ENCODE results near the gene FHIT.

Gene FHIT

DNA sequence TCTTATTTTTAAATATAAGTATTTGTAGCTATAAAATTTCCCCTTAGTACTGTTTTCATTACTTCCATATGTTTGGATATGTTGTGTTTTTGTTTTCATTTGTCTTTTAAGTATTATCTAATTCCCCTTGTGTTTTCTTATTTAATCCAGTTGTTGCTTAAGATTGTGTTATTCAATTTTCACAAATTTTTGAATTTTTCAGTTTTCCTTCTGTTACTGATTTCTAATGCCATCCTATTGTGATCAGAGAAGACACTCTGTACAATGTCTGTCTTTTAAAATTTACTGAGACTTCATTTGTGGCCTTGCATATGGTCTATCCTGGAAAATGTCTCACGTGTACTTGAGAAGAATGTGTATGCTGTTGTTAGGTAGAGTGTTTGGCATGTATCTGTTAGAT is 1405.9 kb downstream of the FHIT start:
- TF ChIP-seq FOXP2 (optimal IDR thresholded peaks at IDR 0.05; ENCODE audit: borderline replicate concordance, extremely low read depth, extremely low read length, insufficient read depth) (no peak), TAF1 (IDR thresholded peaks at IDR 0.05; ENCODE audit: borderline replicate concordance, insufficient read depth, low read length) (no peak), SIN3A (IDR thresholded peaks at IDR 0.05; ENCODE audit: borderline replicate concordance, insufficient read depth, low read length) (no peak), POLR2AphosphoS5 (IDR thresholded peaks at IDR 0.05; ENCODE audit: low read depth, low read length) (no peak)
- TF ChIP-seq, protein P1, sequence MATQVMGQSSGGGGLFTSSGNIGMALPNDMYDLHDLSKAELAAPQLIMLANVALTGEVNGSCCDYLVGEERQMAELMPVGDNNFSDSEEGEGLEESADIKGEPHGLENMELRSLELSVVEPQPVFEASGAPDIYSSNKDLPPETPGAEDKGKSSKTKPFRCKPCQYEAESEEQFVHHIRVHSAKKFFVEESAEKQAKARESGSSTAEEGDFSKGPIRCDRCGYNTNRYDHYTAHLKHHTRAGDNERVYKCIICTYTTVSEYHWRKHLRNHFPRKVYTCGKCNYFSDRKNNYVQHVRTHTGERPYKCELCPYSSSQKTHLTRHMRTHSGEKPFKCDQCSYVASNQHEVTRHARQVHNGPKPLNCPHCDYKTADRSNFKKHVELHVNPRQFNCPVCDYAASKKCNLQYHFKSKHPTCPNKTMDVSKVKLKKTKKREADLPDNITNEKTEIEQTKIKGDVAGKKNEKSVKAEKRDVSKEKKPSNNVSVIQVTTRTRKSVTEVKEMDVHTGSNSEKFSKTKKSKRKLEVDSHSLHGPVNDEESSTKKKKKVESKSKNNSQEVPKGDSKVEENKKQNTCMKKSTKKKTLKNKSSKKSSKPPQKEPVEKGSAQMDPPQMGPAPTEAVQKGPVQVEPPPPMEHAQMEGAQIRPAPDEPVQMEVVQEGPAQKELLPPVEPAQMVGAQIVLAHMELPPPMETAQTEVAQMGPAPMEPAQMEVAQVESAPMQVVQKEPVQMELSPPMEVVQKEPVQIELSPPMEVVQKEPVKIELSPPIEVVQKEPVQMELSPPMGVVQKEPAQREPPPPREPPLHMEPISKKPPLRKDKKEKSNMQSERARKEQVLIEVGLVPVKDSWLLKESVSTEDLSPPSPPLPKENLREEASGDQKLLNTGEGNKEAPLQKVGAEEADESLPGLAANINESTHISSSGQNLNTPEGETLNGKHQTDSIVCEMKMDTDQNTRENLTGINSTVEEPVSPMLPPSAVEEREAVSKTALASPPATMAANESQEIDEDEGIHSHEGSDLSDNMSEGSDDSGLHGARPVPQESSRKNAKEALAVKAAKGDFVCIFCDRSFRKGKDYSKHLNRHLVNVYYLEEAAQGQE (IDR thresholded peaks at IDR 0.05; ENCODE audit: insufficient read depth in 1 of 2, low read depth in 2 of 2, low read length in 2 of 2) = no peak

DNA sequence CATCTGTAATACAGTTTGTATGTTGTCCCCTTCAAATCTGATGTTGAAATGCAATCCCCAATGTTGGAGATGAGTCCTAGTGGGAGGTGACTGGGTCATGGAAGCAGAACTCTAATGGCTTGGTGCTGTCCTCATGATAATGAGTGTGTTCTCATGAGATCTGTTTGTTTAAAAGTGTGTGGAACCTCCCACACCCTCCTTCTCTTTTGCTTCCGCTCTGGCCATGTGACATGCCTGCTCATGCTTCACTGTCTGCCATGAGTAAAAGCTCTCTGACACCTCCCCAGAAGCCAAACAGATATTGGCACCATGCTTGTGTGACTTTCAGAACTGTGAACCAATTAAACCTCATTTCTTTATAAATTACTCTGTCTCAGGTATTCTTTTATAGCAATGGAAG is 1407.4 kb downstream of the FHIT start:
- TF ChIP-seq SIN3A (IDR thresholded peaks at IDR 0.05; ENCODE audit: borderline replicate concordance, insufficient read depth, low read length) (no peak), TAF1 (IDR thresholded peaks at IDR 0.05; ENCODE audit: borderline replicate concordance, insufficient read depth, low read length) (no peak), POLR2AphosphoS5 (IDR thresholded peaks at IDR 0.05; ENCODE audit: low read depth, low read length) (no peak), FOXP2 (optimal IDR thresholded peaks at IDR 0.05; ENCODE audit: borderline replicate concordance, extremely low read depth, extremely low read length, insufficient read depth) (no peak)
- TF ChIP-seq, protein P1 (IDR thresholded peaks at IDR 0.05; ENCODE audit: insufficient read depth in 1 of 2, low read depth in 2 of 2, low read length in 2 of 2) = no peak

DNA sequence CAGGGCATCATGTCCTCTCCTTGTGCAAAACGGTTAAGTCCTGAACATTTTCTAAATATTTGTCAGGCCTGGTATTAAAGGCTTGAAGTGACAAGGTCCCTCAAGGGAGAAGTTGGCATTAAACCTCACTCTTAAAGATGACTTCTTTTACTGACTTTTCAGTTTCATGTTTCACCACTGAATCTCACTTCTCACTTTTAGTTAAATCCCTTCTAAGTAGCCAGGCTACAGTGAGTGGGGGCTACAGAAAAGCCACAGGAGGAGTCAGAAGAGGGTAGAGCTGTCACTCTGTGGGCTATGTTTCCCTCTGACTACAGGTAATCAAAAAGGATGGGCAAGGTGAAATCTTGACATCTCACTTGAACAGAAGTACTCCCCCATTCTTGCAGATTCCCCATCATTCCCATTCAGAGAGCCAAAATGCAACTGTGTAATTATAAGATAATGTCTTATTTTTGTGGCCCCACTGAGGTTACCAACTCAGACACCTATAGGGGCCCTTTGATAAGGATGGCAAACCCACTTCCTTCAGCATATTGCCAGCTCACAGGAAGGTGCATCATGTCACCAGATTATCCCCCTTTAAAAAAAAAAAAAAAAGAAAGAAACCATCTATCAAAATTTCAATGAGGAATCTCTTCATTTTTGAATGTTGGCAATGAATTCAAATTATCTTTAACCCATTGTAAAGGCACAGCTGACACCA is 1411.3 kb downstream of the FHIT start:
- no peak for TF ChIP-seq POLR2AphosphoS5 (IDR thresholded peaks at IDR 0.05; ENCODE audit: low read depth, low read length)
- no peak for TF ChIP-seq TAF1 (IDR thresholded peaks at IDR 0.05; ENCODE audit: borderline replicate concordance, insufficient read depth, low read length)
- TF ChIP-seq, protein P1 (IDR thresholded peaks at IDR 0.05; ENCODE audit: insufficient read depth in 1 of 2, low read depth in 2 of 2, low read length in 2 of 2) = no peak
- TF ChIP-seq SIN3A (IDR thresholded peaks at IDR 0.05; ENCODE audit: borderline replicate concordance, insufficient read depth, low read length) = no peak
- TF ChIP-seq FOXP2 (optimal IDR thresholded peaks at IDR 0.05; ENCODE audit: borderline replicate concordance, extremely low read depth, extremely low read length, insufficient read depth) = no peak

DNA sequence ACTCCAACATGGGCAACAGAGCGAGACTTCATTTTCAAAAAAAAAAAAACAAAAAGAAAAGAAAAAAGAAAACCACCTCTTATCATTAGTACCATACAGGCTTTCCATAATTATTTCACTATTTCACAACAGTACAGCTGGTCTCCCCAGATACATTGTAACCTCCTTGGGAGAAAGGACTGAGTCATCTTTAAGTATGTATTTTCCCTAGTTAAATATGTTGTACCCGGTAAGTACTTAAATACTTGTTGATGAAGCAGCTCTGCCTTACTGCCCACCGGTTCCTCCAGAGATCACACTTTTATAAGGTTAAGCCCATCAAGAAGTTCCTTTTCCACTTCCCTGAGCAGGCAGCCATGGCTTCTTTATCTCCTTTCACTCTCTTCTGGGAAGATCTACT is 1412.0 kb downstream of the FHIT start:
- TF ChIP-seq, protein P1 (IDR thresholded peaks at IDR 0.05; ENCODE audit: insufficient read depth in 1 of 2, low read depth in 2 of 2, low read length in 2 of 2) = no peak
- TF ChIP-seq FOXP2 (optimal IDR thresholded peaks at IDR 0.05; ENCODE audit: borderline replicate concordance, extremely low read depth, extremely low read length, insufficient read depth) (no peak), SIN3A (IDR thresholded peaks at IDR 0.05; ENCODE audit: borderline replicate concordance, insufficient read depth, low read length) (no peak), POLR2AphosphoS5 (IDR thresholded peaks at IDR 0.05; ENCODE audit: low read depth, low read length) (no peak), TAF1 (IDR thresholded peaks at IDR 0.05; ENCODE audit: borderline replicate concordance, insufficient read depth, low read length) (no peak)
